22Rv1 (cell line): ENCODE measurements around the gene ASCL2.
"Not testable (repeated sequence)": the region's sequence is repeated elsewhere in the genome, so short reads cannot be mapped to it uniquely, and the experiment has no call there.

Source experiments
- H3K27ac ChIP-seq: fragments of 450-650 bp; 2 replicates; pipeline ENCODE4 v1.5.1; 2017
- CTCF ChIP-seq: fragments of 450-650 bp; IDR thresholded peaks from 2 replicates; pipeline ENCODE4 v1.5.1; 2017; ENCODE audit warnings: mild to moderate bottlenecking
- ZFX ChIP-seq: fragments of 450-650 bp; IDR thresholded peaks from 2 replicates; pipeline ENCODE4 v1.6.1; 2017; ENCODE audit warnings: antibody characterized with exemption, borderline replicate concordance

Gene ASCL2

DNA sequence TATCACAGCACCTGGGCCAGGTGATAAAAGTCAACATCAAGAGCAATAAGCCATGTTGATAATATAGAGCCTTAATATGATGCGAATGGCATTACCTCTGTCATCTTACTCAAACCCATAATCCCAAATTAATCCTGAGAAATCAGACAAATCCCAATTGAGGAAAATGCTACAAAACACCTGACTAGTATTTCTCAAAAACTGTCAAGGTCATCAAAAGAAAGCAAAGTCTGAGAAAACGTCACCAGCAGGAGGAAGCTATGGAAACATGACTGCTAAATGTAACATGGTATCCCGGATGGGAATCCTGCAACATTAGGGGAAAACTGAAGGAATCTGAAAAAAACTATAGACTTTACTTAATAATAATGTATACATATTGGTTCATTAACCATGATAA lies 29.6 kb downstream of the ASCL2 start:
- TF ChIP-seq ZFX (no peak), CTCF (no peak)
- H3K27ac ChIP-seq = no peak overlapping the region

DNA sequence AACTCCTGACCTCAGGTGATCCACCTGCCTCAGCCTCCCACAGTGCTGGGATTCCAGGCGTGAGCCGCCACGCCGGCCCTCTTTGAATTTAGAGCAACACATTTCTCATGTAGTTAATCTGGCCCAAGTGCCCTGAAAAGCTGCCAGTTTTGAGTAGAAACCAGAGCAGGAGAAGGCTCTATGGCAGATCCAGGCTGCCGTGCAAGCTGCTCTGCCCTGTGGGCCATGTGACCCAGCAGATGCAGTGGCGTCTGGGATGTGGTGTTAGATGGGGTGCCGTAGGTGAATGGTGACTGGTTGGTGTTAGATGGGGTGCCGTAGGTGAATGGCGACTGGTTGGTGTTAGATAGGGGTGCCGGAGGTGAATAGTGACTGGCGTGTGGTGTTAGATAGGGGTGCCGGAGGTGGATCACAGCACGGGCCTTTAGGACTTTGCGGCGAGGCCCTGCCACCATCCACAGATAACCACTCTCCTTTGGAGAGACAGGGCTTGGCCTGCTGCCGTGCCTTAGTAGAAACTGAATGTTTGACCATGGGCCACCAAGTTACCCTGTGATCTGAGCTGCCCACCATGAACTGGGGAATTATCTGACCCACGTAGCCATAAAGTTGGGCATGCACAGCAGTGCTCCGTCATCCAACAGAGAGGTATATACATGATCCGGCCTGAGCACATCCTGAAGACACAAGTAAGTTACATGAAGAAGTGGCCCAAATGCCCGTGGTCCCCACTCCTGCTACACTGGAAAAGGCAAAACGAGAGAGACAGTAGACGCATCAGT lies 32.7 kb downstream of the ASCL2 start:
- TF ChIP-seq CTCF (no peak), ZFX (no peak)

GRCh38 chr11:2236381-2237134 lies 33.8 kb downstream of the ASCL2 start:
- not testable (repeated sequence) for H3K27ac ChIP-seq

More for the DNA sequence above, 32.7 kb downstream of the ASCL2 start:
- no peak overlapping the region for H3K27ac ChIP-seq

- no peak for TF ChIP-seq ZFX
- no peak for TF ChIP-seq CTCF
These were observed 34.6 kb downstream of the ASCL2 start for GRCh38 chr11:2235588-2236326.

DNA sequence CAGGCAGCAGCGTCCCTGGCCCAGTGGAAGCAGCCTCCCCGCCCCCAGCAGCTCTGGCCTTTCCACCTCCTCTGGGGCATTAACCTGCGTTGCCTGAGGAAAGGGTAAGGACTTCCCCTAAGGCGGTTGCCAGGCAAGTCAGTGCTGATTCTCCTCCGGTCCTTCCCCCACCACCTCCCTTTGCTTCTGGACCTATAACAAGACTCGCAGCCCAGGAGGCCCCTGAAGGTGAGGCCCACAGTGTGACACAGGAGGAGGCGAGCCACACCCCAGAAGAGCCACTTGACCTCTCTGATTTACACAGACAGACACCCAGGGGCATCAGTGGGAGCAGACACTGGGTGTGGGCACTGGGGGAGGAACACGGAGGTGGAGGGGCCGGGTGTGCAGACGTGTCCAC lies 35.4 kb downstream of the ASCL2 start:
- TF ChIP-seq CTCF (no peak), ZFX (no peak)
- H3K27ac ChIP-seq = no peak overlapping the region

More at GRCh38 chr11:2235588-2236326, 34.6 kb downstream of the ASCL2 start:
- H3K27ac ChIP-seq = no peak overlapping the region

DNA sequence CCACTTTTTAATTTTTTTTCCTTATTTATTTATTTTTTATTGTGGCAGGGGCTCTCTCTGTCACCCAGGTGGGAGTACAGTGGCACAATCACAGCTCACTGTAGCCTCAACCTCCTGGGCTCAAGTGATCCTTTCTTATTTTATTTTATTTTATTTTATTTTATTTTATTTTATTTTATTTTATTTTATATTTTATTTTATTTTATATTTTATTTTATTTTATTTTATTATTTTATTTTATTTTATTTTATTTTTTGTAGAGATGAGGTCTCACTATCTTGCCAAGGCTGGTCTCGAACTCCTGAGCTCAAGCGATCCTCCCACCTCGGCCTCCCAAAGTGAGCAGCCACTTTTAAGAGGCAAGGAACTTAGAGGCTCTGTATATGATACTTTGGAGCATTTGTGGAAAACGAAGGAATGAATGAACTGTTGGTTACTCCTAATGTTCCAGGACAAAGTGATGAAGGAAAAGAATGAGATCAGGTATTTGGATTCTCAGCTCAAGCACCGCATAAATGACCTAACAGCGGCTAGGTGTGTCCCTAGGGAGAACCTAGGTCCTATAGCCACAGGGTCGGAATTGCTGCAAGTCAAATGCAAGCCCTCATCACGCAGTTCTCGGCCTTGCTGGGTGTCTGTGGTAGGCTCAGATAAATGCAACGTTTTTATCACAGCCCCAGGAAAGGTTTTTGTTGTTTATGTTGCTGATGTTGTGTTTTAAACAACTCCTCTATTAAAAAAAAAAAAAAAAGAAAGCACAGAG lies 36.5 kb downstream of the ASCL2 start:
- H3K27ac ChIP-seq = no peak overlapping the region
- no peak for TF ChIP-seq CTCF
- TF ChIP-seq ZFX = no peak

DNA sequence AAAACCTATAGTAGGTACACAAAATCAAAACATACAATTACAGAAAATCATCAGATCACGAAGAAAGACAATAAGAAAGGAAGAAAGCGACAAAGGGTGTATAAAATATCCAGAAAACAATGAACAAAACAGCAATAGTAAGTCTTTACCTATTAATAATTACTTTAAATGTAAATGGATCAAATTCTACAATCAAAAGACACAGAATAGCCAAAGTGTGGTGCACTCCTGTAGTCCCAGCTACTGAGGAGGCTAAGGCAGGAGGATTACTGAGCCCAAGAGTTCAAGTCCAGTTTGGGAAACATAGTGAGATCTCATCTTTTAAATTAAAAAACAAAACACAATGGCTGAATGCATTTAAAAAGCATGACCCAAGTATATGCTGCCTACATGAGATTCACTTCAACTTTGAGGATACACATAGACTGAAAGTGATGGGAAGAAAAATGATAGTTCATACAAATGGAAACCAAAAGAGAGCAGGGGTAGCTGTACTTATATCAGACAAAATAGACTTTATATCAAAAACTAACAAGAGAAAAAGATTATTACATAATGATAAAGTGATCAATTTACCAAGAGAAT lies 40.6 kb downstream of the ASCL2 start:
- TF ChIP-seq ZFX = no peak
- TF ChIP-seq CTCF = no peak
- H3K27ac ChIP-seq = no peak overlapping the region
